Testis (tissue), 2 donors: ENCODE data around the gene DDR1.
"Not testable (repeated sequence)": the region's sequence is repeated elsewhere in the genome, so short reads cannot be mapped to it uniquely, and the experiment has no call there.

Experiments
- POLR2A ChIP-seq: fragments of 450-650 bp; IDR thresholded peaks from one replicate; pipeline ENCODE4 v1.6.1; 2017; ENCODE audit warnings: antibody characterized with exemption, mild to moderate bottlenecking, moderate library complexity
- TF ChIP-seq, protein P1 (sequence below), 3 experiments: fragments of 450-650 bp in 2 of 3; fragments of 200-600 bp in 1 of 3; sonication (generic) in 1 of 3; IDR thresholded peaks; one replicate each; pipeline ENCODE4 v1.5.1; 2016 to 2019; ENCODE audit warnings: antibody characterized with exemption in 3 of 3, mild to moderate bottlenecking in 2 of 3, moderate library complexity in 1 of 3

DNA sequence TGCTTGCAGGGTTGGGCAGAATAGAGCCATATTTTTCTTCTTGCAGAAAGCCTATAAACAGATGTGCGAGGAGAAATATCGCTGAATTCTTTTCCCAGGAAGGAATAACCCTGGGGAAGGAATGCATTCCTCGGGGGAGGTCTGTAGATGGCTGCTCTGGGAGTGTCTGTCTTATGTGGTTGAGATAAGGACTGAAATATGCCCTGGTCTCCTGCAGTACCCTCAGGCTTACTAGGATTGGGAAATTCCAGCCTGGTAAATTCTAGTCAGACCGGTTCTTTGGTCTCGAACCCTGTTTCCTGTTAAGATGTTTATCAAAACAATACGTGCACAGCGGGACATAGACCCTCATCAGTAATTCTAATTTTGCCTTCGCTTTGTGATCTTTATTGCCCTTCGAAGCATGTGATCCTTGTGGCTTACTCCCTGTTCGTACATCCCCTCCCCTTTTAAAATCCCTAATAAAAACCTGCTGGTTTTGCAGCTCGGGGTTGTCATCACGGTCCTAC lies 15.0 kb upstream of the DDR1 start:
- not testable (repeated sequence) for TF ChIP-seq POLR2A
- TF ChIP-seq, protein P1, sequence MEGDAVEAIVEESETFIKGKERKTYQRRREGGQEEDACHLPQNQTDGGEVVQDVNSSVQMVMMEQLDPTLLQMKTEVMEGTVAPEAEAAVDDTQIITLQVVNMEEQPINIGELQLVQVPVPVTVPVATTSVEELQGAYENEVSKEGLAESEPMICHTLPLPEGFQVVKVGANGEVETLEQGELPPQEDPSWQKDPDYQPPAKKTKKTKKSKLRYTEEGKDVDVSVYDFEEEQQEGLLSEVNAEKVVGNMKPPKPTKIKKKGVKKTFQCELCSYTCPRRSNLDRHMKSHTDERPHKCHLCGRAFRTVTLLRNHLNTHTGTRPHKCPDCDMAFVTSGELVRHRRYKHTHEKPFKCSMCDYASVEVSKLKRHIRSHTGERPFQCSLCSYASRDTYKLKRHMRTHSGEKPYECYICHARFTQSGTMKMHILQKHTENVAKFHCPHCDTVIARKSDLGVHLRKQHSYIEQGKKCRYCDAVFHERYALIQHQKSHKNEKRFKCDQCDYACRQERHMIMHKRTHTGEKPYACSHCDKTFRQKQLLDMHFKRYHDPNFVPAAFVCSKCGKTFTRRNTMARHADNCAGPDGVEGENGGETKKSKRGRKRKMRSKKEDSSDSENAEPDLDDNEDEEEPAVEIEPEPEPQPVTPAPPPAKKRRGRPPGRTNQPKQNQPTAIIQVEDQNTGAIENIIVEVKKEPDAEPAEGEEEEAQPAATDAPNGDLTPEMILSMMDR (IDR thresholded peaks at IDR 0.05): not testable (repeated sequence)
